GM12878 (cell line): ENCODE data around the gene TBC1D20. TPM values are rescaled to one million over a fixed set of nuclear protein-coding genes. Genes with fewer than 3 reads are reported as not detected.
A peak's percentile ranks its signal among the peaks of the same experiment; 100 is the strongest.

Experiments
- ATAC-seq: fragments of 200-7000 bp; cut with Tn5 transposase; 3 replicates; pipeline ENCODE4 v1.9.1; 2020; ENCODE audit warnings: mild to moderate bottlenecking, moderate library complexity
- BruUV-seq: library from RNA; stranded (reverse); fragments of 400-500 nt; replicated peaks from 2 replicates; lab custom pipeline; 2021; lab: Mats Ljungman, UMichigan
- CTCF ChIA-PET: fragments of 300-600 bp; sonication (Branson Sonifier 250); formaldehyde crosslinking; extraction: SDS; loops from one replicate; lab custom pipeline; 2021; ENCODE audit warnings: inconsistent platforms; lab: Yijun Ruan, JAX
- POLR2A ChIA-PET: fragments of 350-600 bp; formaldehyde crosslinking; extraction: SDS; loops from one replicate; lab custom pipeline; 2021; ENCODE audit warnings: inconsistent platforms; lab: Charles Lee
- RAD21 ChIA-PET: fragments of 300-600 bp; sonication (Branson Sonifier 250); formaldehyde crosslinking; loops from one replicate; lab custom pipeline; 2023; ENCODE audit warnings: antibody characterized with exemption; ENCODE audit not compliant: unreplicated experiment; lab: Charles Lee
- SMC1A ChIA-PET: fragments of 300-600 bp; sonication (Branson Sonifier 250); formaldehyde crosslinking; loops from one replicate; lab custom pipeline; 2023; ENCODE audit not compliant: unreplicated experiment, uncharacterized antibody; lab: Charles Lee
- DNase-seq: peaks from one replicate; pipeline ENCODE4 v3.0.0-alpha.2; 2011; ENCODE audit warnings: low read depth, low spot score
- FAIRE-seq: peaks from 3 replicates; lab custom pipeline; 2011; peaks lifted over from hg19 to GRCh38; lab: Jason Lieb, UNC
- H2AFZ ChIP-seq: 2 replicates; pipeline ENCODE4 v1.6.0; 2011; ENCODE audit warnings: low read depth, low read length, control low read depth; ENCODE audit not compliant: control insufficient read depth
- H3K27ac ChIP-seq: 2 replicates; pipeline ENCODE4 v1.5.1; 2011; ENCODE audit warnings: control low read depth; ENCODE audit not compliant: control insufficient read depth, insufficient read depth
- H3K27me3 ChIP-seq, 2 experiments: replicated peaks in 1 of 2; 2 replicates each; pipeline versions ENCODE4 v1.6.0 to v1.6.1; 2011; ENCODE audit warnings: low read length in 1 of 2; ENCODE audit not compliant: control insufficient read depth in 2 of 2, insufficient read depth in 2 of 2
- H3K36me3 ChIP-seq, 2 experiments: 2 replicates each; pipeline ENCODE4 v1.5.1; 2011; ENCODE audit warnings: low read length in 1 of 2; ENCODE audit not compliant: control insufficient read depth in 2 of 2, insufficient read depth in 2 of 2
- H3K4me1 ChIP-seq: 2 replicates; pipeline ENCODE4 v1.6.1; 2011; ENCODE audit warnings: mild to moderate bottlenecking, low read length, moderate library complexity, mixed read lengths; ENCODE audit not compliant: control insufficient read depth, insufficient read depth
- H3K4me2 ChIP-seq: 2 replicates; pipeline ENCODE4 v1.6.0; 2011; ENCODE audit warnings: control low read depth; ENCODE audit not compliant: control insufficient read depth, insufficient read depth
- H3K4me3 ChIP-seq: fragments of 200-600 bp; sonication (generic); 2 replicates; pipeline ENCODE4 v1.5.1; 2016
- H3K79me2 ChIP-seq: 2 replicates; pipeline ENCODE4 v1.6.0; 2011; ENCODE audit warnings: low read length; ENCODE audit not compliant: control insufficient read depth, insufficient read depth
- H3K9ac ChIP-seq: 2 replicates; pipeline ENCODE4 v1.8.0; 2011; ENCODE audit warnings: low read length, control low read depth, mixed read lengths; ENCODE audit not compliant: control insufficient read depth, insufficient read depth
- H3K9me3 ChIP-seq: replicated peaks from 3 replicates; pipeline ENCODE4 v1.5.1; 2011; ENCODE audit warnings: mild to moderate bottlenecking, low read length; ENCODE audit not compliant: control insufficient read depth, insufficient read depth
- H4K20me1 ChIP-seq: 2 replicates; pipeline ENCODE4 v1.6.0; 2011; ENCODE audit not compliant: control insufficient read depth, insufficient read depth
- ATF2 ChIP-seq: IDR thresholded peaks from 2 replicates; pipeline ENCODE4 v1.6.1; 2012; ENCODE audit warnings: low read length, inconsistent platforms
- CEBPB ChIP-seq, 2 experiments: fragments of 150-350 bp in 1 of 2; IDR thresholded peaks; 2 replicates each; pipeline ENCODE4 v1.6.1; 2012 to 2014; ENCODE audit warnings: low read depth in 2 of 2, low read length in 2 of 2, borderline replicate concordance in 1 of 2, inconsistent platforms in 1 of 2
- CHD2 ChIP-seq: IDR thresholded peaks from 2 replicates; pipeline ENCODE4 v1.6.1; 2011; ENCODE audit warnings: low read depth, low read length, improper control_type of control experiment, borderline replicate concordance
- CREB1 ChIP-seq: IDR thresholded peaks from 2 replicates; pipeline ENCODE4 v1.6.1; 2012; ENCODE audit warnings: low read depth, mild to moderate bottlenecking, inconsistent platforms
- CTCF ChIP-seq, 3 experiments: IDR thresholded peaks in 2 of 3; conservative IDR thresholded peaks in 1 of 3; 2 replicates each; pipeline ENCODE4 v1.5.1; 2011; ENCODE audit warnings: low read depth in 3 of 3, low read length in 3 of 3, mild to moderate bottlenecking in 3 of 3, control low read depth in 2 of 3, moderate library complexity in 2 of 3, inconsistent platforms in 1 of 3, mixed read lengths in 1 of 3; ENCODE audit not compliant: control insufficient read depth in 2 of 3, insufficient read depth in 1 of 3; ENCODE audit errors: extremely low read depth in 1 of 3
- EZH2 ChIP-seq: IDR thresholded peaks from 2 replicates; pipeline ENCODE4 v1.6.1; 2012; ENCODE audit warnings: low read depth, mild to moderate bottlenecking, control low read depth, inconsistent platforms, low read length, borderline replicate concordance; ENCODE audit not compliant: control insufficient read depth
- FOXK2 ChIP-seq: fragments of 450-650 bp; IDR thresholded peaks from 2 replicates; pipeline ENCODE4 v1.6.1; 2017; ENCODE audit warnings: mild to moderate bottlenecking, moderate library complexity
- HDGF ChIP-seq: fragments of 450-650 bp; IDR thresholded peaks from 2 replicates; pipeline ENCODE4 v1.6.1; 2016; ENCODE audit warnings: antibody characterized with exemption
- IRF4 ChIP-seq: IDR thresholded peaks from 2 replicates; pipeline ENCODE4 v1.6.1; 2011; ENCODE audit warnings: low read depth, low read length
- LARP7 ChIP-seq: fragments of 450-650 bp; IDR thresholded peaks from 2 replicates; pipeline ENCODE4 v1.6.1; 2017; ENCODE audit warnings: mild to moderate bottlenecking
- MYC ChIP-seq: IDR thresholded peaks from 2 replicates; pipeline ENCODE4 v1.6.1; 2011; ENCODE audit warnings: mild to moderate bottlenecking, low read length, moderate library complexity, inconsistent platforms; ENCODE audit not compliant: insufficient read depth, insufficient replicate concordance, insufficient read length, severe bottlenecking
- NFYB ChIP-seq: IDR thresholded peaks from 2 replicates; pipeline ENCODE4 v1.6.1; 2011; ENCODE audit warnings: low read depth, mild to moderate bottlenecking, low read length, improper control_type of control experiment, moderate library complexity; ENCODE audit not compliant: insufficient read depth
- NR2C1 ChIP-seq: fragments of 450-650 bp; IDR thresholded peaks from 2 replicates; pipeline ENCODE4 v1.6.1; 2017; ENCODE audit warnings: antibody characterized with exemption, mild to moderate bottlenecking, moderate library complexity
- NRF1 ChIP-seq: conservative IDR thresholded peaks from 2 replicates; pipeline ENCODE4 v1.6.1; 2011; ENCODE audit warnings: mild to moderate bottlenecking, low read depth, low read length, improper control_type of control experiment
- RAD21 ChIP-seq: IDR thresholded peaks from 2 replicates; pipeline ENCODE4 v1.6.1; 2011; ENCODE audit warnings: mild to moderate bottlenecking, low read depth, low read length, moderate library complexity; ENCODE audit not compliant: insufficient read depth
- SIN3A ChIP-seq: IDR thresholded peaks from 2 replicates; pipeline ENCODE4 v1.6.1; 2012; ENCODE audit warnings: low read depth, low read length, improper control_type of control experiment
- STAT3 ChIP-seq: IDR thresholded peaks from 2 replicates; pipeline ENCODE4 v1.6.1; 2011; ENCODE audit warnings: low read depth, low read length, improper control_type of control experiment
- TAF1 ChIP-seq: IDR thresholded peaks from 2 replicates; pipeline ENCODE4 v1.6.1; 2011; ENCODE audit warnings: mild to moderate bottlenecking, low read depth, low read length, borderline replicate concordance
- ZBED1 ChIP-seq: IDR thresholded peaks from 2 replicates; pipeline ENCODE4 v1.6.1; 2016; ENCODE audit warnings: borderline replicate concordance
- ZZZ3 ChIP-seq: IDR thresholded peaks from 2 replicates; pipeline ENCODE4 v1.6.1; 2011; ENCODE audit warnings: low read depth; ENCODE audit not compliant: control insufficient read depth, insufficient read length
- WGBS: methylation state at CpG from one replicate; pipeline ENCODE4 v1.1.6; 2016; ENCODE audit warnings: low lambda C conversion rate; ENCODE audit not compliant: insufficient replicate concordance, insufficient coverage; ENCODE audit errors: missing lambda C conversion rate; 5-methylcytosine and 5-hydroxymethylcytosine counted together
- in situ Hi-C: fragments of 300-500 bp; cut with MboI; formaldehyde crosslinking; loops from 9 replicates; pipeline ENCODE4 v1.14.3; 2018; ENCODE audit warnings: mixed read lengths
- intact Hi-C: fragments of 100-400 bp; cut with micrococcal nuclease; formaldehyde crosslinking; loops from one replicate; pipeline ENCODE4 v1.14.2; 2022; ENCODE audit not compliant: unreplicated experiment
- polyA plus RNA-seq, 11 experiments: library from polyadenylated mRNA; depleted of rRNA in 4 of 11; unstranded in 6 of 11; stranded (reverse) in 5 of 11; fragments of >200 nt; fragmentation: Nextera tagmentation in 4 of 11; fragmentation: Illumina TruSeq in 1 of 11; extraction: Ambion mirVana in 4 of 11; extraction: Trizol in 1 of 11; gene quantifications; 1 replicate in 1 of 11; 2 replicates in 10 of 11; pipeline versions ENCODE4 v1.2.1 to v1.2.3, GENCODE V29; 2011 to 2016; ENCODE audit warnings: inconsistent platforms in 2 of 11, missing spikeins in 2 of 11, low read depth in 1 of 11
- total RNA-seq, 4 experiments: library from RNA; depleted of rRNA in 3 of 4; stranded (reverse); fragments of >200 nt in 3 of 4; fragmentation: Illumina TruSeq in 1 of 4; extraction: Trizol in 1 of 4; gene quantifications; 2 replicates each; pipeline versions ENCODE4 v1.2.1 to v1.2.3, GENCODE V29; 2013 to 2021

Gene TBC1D20
- total and polyA plus RNA-seq, 10 of the 15 experiments (the other 5 are each of a cell fraction or from before 2014, with no cell fraction given), result 4.3 to 17.9 (median 11.2) TPM

- ChIA-PET CTCF (interaction anchor here (0.6 to 2.6 kb wide), 11 partner anchors 23 to 154 kb away, joined by 3 to 16 read pairs (median 4); partner anchors contain the start of gene TRIB3), RAD21 (interaction anchor here (0.6 to 1.3 kb wide), 8 partner anchors 25 to 155 kb away, joined by 3 to 5 read pairs (median 4); partner anchors contain the start of gene TRIB3), SMC1A (interaction anchor here (0.7 to 1.6 kb wide), 6 partner anchors 24 to 72 kb away, joined by 3 to 8 read pairs (median 3); no protein-coding TSS in a partner anchor), POLR2A (interaction anchor here (0.6 to 1.2 kb wide), 6 partner anchors 25 to 55 kb away, joined by 3 to 4 read pairs (median 4); partner anchors contain the start of genes TBC1D20 and TRIB3)
- no peak for DNase-seq
- no peaks in the 10 kb centered on the region; the same call in 1 of the 3 replicates for H3K9me3 ChIP-seq
- H2AFZ ChIP-seq, result peak overlapping the region; percentile 82
- H3K4me2 ChIP-seq, result peak overlapping the region; percentile 81
- peaks cover 5% of the 10 kb centered on the region; the same call in 1 of the 2 replicates for H3K4me1 ChIP-seq
- H3K27me3 ChIP-seq, result no peaks in the 10 kb centered on the region; a peak in 1 of 4 replicates
- in situ Hi-C loops (no loop called here), intact Hi-C loops (loop anchor here (1.0 to 2.0 kb wide), 2 partner anchors 27 to 72 kb away; partner anchors contain the start of gene TRIB3)
- peak; percentile 77 for ATAC-seq
- H3K27ac ChIP-seq, result peak overlapping the region; percentile 45; the same call in 1 of the 2 replicates
- H3K4me3 ChIP-seq, result peak overlapping the region; percentile 72
- peak overlapping the region; percentile 60 for H3K9ac ChIP-seq
- no peak for FAIRE-seq
- WGBS, result 3% methylated on average over 40 of the region's 45 CpGs
- no peaks in the 10 kb centered on the region for H4K20me1 ChIP-seq
- H3K79me2 ChIP-seq, result peaks cover 38% of the 10 kb centered on the region
- TSS peak; percentile 64 for BruUV-seq
- 0 out of 4 replicates have a peak, but pooled peaks cover 0 to 10% of the 10 kb centered on the region in 2 experiments for H3K36me3 ChIP-seq
- TF ChIP-seq ZBED1 (no peak), STAT3 (no peak), ATF2 (no peak), ZZZ3 (no peak), CHD2 (no peak), CTCF (IDR thresholded peaks at IDR 0.05 in 2 of 3, conservative IDR thresholded peaks at IDR 0.05 in 1 of 3; ENCODE audit: control insufficient read depth in 2 of 3, extremely low read depth in 1 of 3, insufficient read depth in 1 of 3, low read depth in 3 of 3, low read length in 3 of 3) (peak; percentile 35 to 51 (median 43); a peak in 5 of 6 replicates), HDGF (0 out of 2 replicates have a peak, but pooled peaks have one; percentile 48), MYC (no peak), NR2C1 (no peak), CREB1 (0 out of 2 replicates have a peak, but pooled peaks have one; percentile 40), TAF1 (peak; percentile 24; the same call in 1 of the 2 replicates), CEBPB (IDR thresholded peaks at IDR 0.05; ENCODE audit: borderline replicate concordance in 1 of 2, low read depth in 2 of 2, low read length in 2 of 2) (no peak), NRF1 (no peak), RAD21 (peak; percentile 25), LARP7 (no peak), EZH2 (no peak), SIN3A (no peak), FOXK2 (0 out of 2 replicates have a peak, but pooled peaks have one; percentile 33), NFYB (no peak), IRF4 (no peak)
Measured at GRCh38 chr20:407133-407952, 55.0 kb downstream of the TBC1D20 start.
